ENCODE data around the gene MPI.
A peak's percentile ranks its signal among the peaks of the same experiment; 100 is the strongest.
"Not testable (repeated sequence)": the region's sequence is repeated elsewhere in the genome, so short reads cannot be mapped to it uniquely, and the experiment has no call there.

The MPI gene

DNA sequence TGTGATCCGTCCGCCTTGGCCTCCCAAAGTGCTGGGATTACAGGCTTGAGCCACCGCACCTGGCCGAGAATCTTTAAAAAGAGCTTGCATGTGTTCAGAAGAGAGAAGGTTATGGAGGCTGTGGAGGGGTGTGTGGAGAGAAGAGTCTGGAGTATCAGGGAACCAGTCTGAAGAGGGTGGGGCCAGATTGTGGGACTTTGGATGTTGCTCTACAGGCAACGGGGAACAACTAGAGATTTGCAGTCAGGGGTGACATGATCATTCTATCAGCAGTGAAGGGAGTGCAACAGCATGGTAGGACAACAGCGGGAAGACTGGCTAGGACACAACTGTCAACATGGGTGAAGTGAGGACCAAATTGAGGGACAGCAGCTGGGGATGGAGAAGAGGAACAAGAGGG lies 25.5 kb upstream of the MPI start:
- no peak for DNase-seq

- DNase-seq, result no peak
Measured at GRCh38 chr15:74865316-74865715, 24.5 kb upstream of the MPI start.

- no peak for DNase-seq
Measured at GRCh38 chr15:74866090-74866489, 23.8 kb upstream of the MPI start.

- no peak for DNase-seq
Measured at GRCh38 chr15:74867466-74868038, 22.3 kb upstream of the MPI start.

DNA sequence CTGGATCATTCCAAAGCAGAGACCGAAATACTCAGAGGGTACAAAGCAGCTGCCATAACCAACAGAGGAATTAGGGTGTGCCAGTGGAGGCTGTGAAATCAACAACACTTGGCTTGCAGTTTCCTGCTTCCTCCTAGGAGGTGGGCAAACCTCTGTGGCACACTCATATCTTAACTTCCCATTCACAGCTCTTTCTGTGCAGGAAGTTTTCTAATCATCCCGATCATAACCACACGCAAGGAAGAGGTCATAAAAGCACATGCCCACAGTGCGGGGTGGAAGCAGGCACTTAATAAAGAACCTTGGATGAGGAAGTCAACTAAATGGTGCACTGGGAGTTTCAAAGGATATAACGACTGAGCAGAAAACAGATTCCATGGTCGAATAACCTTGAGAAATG lies 21.8 kb upstream of the MPI start:
- no peak for DNase-seq

- DNase-seq, result no peak
Measured at GRCh38 chr15:74869372-74869725, 20.5 kb upstream of the MPI start.

- DNase-seq, result no peak
Measured at GRCh38 chr15:74869726-74870407, 20.0 kb upstream of the MPI start.

GRCh38 chr15:74870436-74871215 lies 19.2 kb upstream of the MPI start:
- no peak for DNase-seq

DNA sequence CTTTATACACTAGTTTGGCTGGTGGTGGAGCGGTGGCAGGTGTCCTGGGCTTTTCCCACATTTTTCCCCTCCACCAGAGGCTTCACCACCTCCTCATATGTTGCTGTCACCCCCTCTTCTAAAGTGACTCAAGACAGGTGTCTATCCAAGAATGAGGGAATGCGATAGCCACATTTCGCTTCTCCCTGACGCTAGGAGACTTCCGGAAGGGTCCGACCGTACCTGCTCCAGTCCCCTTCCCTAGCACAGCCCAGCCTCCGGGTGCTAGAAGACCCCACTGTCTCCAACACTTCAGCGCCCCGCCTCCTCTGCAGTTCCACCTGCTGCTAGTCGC lies 17.2 kb upstream of the MPI start:
- no peak for DNase-seq

DNA sequence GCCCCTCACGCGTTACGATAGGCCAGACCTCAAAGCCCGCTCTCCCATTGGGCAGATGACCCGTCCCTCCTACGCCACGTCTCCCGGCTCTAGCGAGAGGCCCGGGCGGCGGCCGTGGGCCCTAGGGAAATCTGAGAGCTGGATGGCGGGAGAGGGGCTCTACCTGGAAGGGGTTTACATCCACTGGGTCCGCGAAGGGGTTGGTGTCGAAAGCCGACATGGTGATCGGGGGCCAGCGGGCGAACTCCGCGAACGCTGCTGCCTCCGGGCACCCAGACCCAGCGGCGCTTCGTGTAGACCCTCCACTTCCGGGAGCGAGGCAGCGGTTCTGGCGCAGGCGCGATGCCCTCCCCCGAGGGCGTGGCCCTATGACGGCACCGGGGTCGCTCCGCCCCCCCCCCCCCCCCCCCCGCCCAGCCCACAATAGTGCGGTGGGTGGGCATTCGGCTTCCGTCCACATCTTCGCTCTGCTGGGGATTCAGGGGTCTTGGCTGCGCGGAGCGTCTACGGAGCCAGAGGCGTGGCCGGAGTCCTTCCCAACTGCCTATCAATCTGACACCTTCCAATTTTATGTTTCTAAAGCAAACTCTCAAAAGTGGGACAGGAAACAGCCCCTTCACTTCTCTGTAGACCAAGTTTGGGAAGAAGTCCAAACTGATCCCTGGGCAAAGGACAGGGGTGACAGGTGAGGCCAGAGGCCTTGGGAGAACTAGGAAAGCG lies 16.6 kb upstream of the MPI start, which contains the start of gene SCAMP2:
Gene SCAMP2, minus strand, starts transcription at position 330 of the 720 bp plus-strand sequence. Its CDS starts 110 bp downstream, at position 220.
- peak; percentile 88 for DNase-seq

DNA sequence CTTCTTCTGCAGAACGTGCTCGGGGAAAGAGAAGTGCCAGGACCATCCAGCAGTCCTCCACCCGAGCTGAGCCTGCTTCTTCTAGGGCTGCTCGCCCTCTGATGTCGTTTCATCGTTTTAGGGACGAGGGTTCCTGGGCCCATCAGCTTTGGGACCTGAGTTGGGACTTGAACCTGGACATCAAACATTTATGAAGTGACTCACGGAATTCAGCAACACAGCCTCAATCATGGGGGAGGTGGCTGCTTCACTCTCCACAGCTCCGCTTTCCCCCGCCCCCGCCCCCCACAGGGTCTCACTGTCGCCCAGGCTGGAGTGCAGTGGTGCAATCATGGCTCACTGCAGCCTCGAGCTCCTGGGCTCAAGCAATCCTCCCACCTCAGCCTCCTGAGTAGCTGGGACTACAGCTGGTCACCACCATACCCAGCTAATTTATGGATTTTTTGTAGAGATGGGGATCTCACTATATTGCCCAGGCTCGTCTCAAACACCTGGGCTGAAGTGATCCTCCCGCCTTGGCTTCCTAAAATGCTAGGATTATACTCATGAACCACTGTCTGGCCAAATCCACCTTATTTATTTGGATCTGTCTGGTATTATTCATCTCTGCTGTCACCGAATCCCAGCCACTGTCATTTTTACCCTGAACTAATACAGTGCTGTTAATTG lies 16.0 kb upstream of the MPI start:
- no peak for DNase-seq

DNA sequence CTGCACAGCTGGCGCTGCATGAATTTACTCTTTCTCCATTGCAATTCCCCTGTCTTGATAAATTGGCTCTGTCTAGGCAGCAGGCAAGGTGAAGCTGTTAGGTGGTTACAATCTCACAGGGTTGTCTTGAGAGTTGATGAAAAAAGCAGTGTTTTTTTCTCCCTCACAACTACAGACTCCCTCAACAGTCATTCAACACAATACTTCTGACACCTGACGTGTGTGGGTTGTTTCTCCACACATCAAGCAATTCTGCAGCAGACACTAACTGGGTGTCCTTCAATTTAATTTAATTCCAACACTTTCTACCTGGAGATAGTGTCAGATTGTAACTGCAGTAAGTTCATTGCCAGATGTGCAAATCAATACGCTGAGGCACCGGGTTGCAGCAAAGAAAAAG lies 11.6 kb upstream of the MPI start:
- DNase-seq, result no peak

- DNase-seq, result no peak
Measured at GRCh38 chr15:74882528-74882927, 7.3 kb upstream of the MPI start.

- no peak for DNase-seq
Measured at GRCh38 chr15:74884428-74885223, 5.2 kb upstream of the MPI start.

DNA sequence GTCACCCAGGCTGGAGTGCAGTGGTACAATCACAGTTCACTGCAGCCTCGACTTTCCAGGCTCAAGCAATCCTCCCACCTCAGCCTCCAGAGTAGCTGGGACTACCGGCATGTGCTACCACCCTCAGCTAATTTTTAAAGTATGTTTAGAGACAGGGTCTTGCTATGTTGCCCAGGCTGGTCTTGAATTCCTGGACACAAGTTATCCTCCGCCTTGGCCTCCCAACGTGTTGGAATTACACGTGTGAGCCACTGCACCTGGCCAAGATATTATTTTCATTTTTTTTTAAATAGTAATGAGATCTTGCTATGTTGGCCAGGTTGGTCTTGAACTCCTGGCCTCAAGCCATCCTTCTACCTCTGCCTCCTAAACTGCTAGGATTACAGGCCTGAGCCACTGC lies 4.4 kb upstream of the MPI start:
- no peak for DNase-seq

DNA sequence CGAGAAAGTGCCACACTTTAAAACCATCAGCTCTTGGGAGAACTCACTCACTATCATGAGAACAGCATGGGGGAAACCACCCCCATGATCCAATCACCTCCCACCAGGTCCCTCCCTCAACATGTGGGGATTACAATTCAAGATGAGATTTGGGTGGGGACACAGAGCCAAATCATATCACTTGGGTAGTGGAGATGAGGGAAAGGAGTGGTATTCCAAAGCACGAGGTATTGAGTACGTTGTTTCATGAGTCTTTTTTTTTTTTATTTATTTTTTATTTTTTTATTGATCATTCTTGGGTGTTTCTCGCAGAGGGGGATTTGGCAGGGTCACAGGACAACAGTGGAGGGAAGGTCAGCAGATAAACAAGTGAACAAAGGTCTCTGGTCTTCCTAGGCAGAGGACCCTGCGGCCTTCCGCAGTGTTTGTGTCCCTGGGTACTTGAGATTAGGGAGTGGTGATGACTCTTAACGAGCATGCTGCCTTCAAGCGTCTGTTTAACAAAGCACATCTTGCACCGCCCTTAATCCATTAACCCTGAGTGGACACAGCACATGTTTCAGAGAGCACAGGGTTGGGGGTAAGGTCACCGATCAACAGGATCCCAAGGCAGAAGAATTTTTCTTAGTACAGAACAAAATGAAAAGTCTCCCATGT lies 2.2 kb upstream of the MPI start:
- DNase-seq, result not testable (repeated sequence)

DNA sequence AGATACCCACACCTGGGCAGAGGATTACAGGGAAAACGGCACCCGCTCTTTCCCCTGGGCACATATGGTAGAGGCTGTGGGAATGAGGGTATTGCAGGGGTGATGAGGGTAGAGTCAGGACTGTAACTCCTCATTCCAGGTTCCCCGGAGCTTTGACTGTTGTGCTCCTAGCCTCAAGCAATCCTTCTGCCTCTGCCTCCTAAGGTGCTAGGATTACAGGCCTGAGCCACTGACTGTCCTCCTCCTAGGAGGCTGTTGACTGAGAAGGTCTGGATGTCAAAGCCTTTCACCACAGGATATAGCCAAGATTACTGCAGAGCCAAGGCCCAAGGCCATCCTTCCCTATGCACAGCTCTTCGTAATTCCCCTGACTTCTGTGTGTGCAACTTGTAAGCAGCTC lies 1.1 kb upstream of the MPI start:
- DNase-seq, result no peak

- DNase-seq, result no peak
Measured at GRCh38 chr15:74889390-74889882, 406 bp upstream of the MPI start.

GRCh38 chr15:74890665-74890960 lies 771 bp downstream of the MPI start:
- no peak for DNase-seq

DNA sequence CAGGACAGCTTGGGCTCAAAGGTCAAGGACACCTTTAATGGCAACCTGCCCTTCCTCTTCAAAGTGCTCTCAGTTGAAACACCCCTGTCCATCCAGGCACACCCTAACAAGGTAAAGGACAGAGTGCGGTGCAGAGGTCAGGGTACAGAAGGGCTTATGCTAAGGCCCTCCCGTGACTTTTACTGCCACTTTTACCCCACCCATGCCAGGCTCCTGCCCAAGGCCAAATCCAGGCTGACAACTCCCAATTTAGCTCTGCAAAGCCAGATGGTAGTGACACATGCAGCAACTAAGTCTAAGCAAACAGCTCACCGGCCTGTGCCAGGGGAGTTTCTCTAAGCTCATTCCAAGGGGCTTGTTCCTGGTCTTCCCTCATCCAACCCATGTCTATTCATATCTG lies 1.6 kb downstream of the MPI start:
- no peak for DNase-seq

- no peak for DNase-seq
Measured at GRCh38 chr15:74892313-74892712, 2.5 kb downstream of the MPI start.

DNA sequence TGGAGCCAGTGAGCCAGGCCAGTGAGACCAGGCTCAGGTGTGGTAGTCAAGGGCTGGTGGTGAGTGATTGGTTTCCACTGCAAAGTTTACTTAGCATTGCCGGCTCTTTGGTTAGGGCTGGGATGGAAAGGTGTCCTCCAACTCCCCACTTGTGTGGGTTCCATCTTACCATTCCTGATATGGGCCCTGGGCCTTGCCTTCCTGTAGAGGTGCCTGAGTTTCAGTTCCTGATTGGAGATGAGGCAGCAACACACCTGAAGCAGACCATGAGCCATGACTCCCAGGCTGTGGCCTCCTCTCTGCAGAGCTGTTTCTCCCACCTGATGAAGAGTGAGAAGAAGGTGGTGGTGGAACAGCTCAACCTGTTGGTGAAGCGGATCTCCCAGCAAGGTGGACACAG lies 3.1 kb downstream of the MPI start:
- DNase-seq, result no peak
